Activated naive CD4-positive, alpha-beta T cell treated with anti-CD3 and anti-CD28 coated beads, Interleukin-2, amount 50 U/mL, for 24 hours (primary cell): ENCODE data around the gene STIM1.
"Not testable (repeated sequence)": the region's sequence is repeated elsewhere in the genome, so short reads cannot be mapped to it uniquely, and the experiment has no call there.

Experiments used
- H3K27ac Mint-ChIP-seq: one replicate; pipeline ENCODE4 v1.8.0; 2021; ENCODE audit warnings: mild to moderate bottlenecking, mixed read lengths
- H3K27me3 Mint-ChIP-seq: one replicate; pipeline ENCODE4 v1.8.0; 2021; ENCODE audit warnings: mixed read lengths
- H3K36me3 Mint-ChIP-seq: one replicate; pipeline ENCODE4 v1.8.0; 2021; ENCODE audit warnings: mixed read lengths
- H3K4me1 Mint-ChIP-seq: one replicate; pipeline ENCODE4 v1.8.0; 2021; ENCODE audit warnings: mixed read lengths
- H3K4me3 Mint-ChIP-seq: one replicate; pipeline ENCODE4 v1.8.0; 2021; ENCODE audit warnings: mild to moderate bottlenecking, mixed read lengths
- H3K9me3 Mint-ChIP-seq: one replicate; pipeline ENCODE4 v1.8.0; 2021; ENCODE audit warnings: mixed read lengths

The STIM1 gene

DNA sequence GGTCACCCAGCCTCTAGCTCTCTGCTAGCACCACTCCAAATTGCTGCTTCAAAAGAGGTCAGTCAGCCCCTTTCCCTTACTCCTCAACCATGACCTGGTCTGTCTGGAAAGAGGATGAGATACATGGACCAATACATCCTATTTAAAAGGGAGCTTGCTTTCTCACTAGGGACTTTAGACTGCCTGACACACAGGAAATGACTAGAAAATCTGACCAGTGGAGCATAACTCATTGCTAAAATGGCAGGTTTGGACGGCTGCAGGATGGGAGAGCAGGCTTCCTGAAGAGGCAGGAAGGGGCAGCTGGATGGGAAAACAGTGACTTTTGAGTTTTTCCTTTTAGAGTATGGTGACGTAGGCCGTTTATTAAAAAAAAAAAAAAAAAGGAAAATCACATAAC lies 25.3 kb downstream of the STIM1 start:
- Mint-ChIP-seq H3K27ac (peak overlapping the region; percentile 72), H3K9me3 (no peaks in the 10 kb centered on the region), H3K36me3 (peaks cover 3% of the 10 kb centered on the region), H3K4me3 (peak overlapping the region; percentile 21), H3K27me3 (no peaks in the 10 kb centered on the region), H3K4me1 (peaks cover 84% of the 10 kb centered on the region)

- Mint-ChIP-seq H3K9me3 (no peaks in the 10 kb centered on the region), H3K4me3 (no peak overlapping the region), H3K27ac (no peak overlapping the region), H3K27me3 (no peaks in the 10 kb centered on the region), H3K36me3 (peaks cover 3% of the 10 kb centered on the region), H3K4me1 (peaks cover 80% of the 10 kb centered on the region)
Measured at GRCh38 chr11:3882655-3883054, 27.2 kb downstream of the STIM1 start.

DNA sequence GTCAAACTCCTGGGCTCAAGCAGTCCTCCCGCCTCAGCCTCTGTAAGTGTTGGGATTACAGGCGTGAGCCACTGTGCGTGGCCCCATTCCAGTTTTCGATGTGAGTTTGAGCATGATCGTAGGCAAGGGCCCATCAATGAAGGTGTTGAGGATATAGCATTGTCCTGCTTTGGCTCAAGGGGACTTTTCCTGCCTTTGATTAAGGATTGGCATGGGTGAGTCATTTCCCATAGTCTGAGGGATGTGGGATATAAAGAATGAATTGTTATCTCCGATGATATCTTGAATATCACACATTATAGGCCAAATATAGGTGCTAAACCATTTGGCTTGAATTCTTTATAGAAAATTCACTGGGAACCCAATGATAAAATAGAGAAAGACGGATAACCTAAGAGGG lies 30.4 kb downstream of the STIM1 start:
- Mint-ChIP-seq H3K4me3 (no peak overlapping the region), H3K27ac (peak overlapping the region; percentile 70), H3K27me3 (no peaks in the 10 kb centered on the region), H3K4me1 (peaks cover 71% of the 10 kb centered on the region), H3K36me3 (no peaks in the 10 kb centered on the region), H3K9me3 (no peaks in the 10 kb centered on the region)

DNA sequence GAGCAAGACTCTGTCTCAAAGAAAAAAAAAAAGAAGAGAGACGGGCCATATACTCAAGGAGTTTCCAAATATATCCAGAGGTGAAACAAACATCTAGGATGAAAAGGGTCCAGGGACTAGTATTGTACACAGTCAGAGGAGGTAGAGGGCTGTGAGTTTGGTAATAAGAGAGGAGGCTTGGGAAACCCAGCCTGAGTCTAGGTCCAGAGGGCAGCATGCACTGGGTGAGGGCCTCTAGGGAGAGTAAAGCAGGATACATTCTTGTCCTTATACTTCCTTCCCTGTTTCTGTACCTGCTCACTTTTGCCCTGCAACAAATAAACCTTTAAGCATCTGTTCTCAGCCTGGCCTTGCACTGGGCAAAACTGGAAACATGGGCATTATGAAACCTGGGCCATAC lies 31.5 kb downstream of the STIM1 start:
- Mint-ChIP-seq H3K27me3 (no peaks in the 10 kb centered on the region), H3K4me3 (no peak overlapping the region), H3K4me1 (peaks cover 69% of the 10 kb centered on the region), H3K27ac (no peak overlapping the region), H3K9me3 (no peaks in the 10 kb centered on the region), H3K36me3 (no peaks in the 10 kb centered on the region)

DNA sequence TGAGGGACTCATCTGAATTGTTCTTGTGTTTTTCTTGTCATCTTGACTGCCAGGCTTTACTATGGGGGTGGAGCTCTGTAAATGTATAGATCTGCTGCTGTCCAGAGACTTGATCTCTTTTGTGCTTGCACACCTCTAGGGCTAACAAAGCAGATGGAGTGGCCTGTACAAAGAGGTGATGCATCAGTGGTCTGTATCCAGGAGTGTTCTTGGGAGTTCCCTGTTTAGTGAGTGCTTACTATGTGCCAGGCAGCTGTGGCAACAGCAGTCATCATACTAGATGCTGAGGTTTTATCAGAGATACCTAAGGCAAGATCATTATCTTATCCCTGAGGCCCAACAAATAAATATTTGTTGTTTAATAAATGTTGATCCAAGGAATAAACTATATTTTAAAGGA lies 33.4 kb downstream of the STIM1 start:
- Mint-ChIP-seq H3K9me3 (no peaks in the 10 kb centered on the region), H3K4me1 (peaks cover 71% of the 10 kb centered on the region)

GRCh38 chr11:3890014-3890413 lies 34.5 kb downstream of the STIM1 start:
- H3K4me1 Mint-ChIP-seq: peaks cover 69% of the 10 kb centered on the region
- no peak overlapping the region for H3K4me3 Mint-ChIP-seq
- H3K9me3 Mint-ChIP-seq: no peaks in the 10 kb centered on the region
- peaks cover 5% of the 10 kb centered on the region for H3K36me3 Mint-ChIP-seq
- no peaks in the 10 kb centered on the region for H3K27me3 Mint-ChIP-seq
- H3K27ac Mint-ChIP-seq: no peak overlapping the region

More for the DNA sequence above, 33.4 kb downstream of the STIM1 start:
- Mint-ChIP-seq H3K36me3 (peaks cover 5% of the 10 kb centered on the region), H3K27me3 (no peaks in the 10 kb centered on the region), H3K27ac (peak overlapping the region; percentile 48), H3K4me3 (no peak overlapping the region)

GRCh38 chr11:3890806-3891205 lies 35.3 kb downstream of the STIM1 start:
- H3K4me3 Mint-ChIP-seq: no peak overlapping the region

GRCh38 chr11:3891751-3892150 lies 36.3 kb downstream of the STIM1 start:
- H3K27me3 Mint-ChIP-seq: no peaks in the 10 kb centered on the region
- H3K4me1 Mint-ChIP-seq: peaks cover 76% of the 10 kb centered on the region
- H3K9me3 Mint-ChIP-seq: no peaks in the 10 kb centered on the region
- no peak overlapping the region for H3K4me3 Mint-ChIP-seq
- peak overlapping the region; percentile 25 for H3K27ac Mint-ChIP-seq
- H3K36me3 Mint-ChIP-seq: peaks cover 5% of the 10 kb centered on the region

More at GRCh38 chr11:3890806-3891205, 35.3 kb downstream of the STIM1 start:
- Mint-ChIP-seq H3K27me3 (no peaks in the 10 kb centered on the region), H3K27ac (no peak overlapping the region), H3K4me1 (peaks cover 74% of the 10 kb centered on the region), H3K36me3 (peaks cover 5% of the 10 kb centered on the region), H3K9me3 (no peaks in the 10 kb centered on the region)

DNA sequence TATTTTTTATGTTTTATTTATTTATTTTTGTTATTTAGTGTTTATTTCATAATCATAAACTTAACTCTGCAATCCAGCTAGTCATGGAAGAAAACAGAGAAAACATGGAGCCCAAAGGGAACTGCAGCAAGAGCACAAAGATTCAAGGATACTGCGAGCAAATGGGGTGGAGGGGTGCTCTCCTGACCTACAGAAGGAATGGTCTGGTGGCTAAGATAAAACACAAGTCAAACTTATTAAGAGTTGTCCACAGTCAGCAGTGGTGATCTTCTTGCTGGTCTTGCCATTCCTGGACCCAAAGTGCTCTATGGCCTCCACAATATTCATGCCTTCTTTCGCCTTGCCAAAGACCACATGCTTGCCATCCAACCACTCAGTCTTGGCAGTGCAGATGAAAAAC lies 36.7 kb downstream of the STIM1 start:
- H3K27ac Mint-ChIP-seq: no peak overlapping the region
- H3K27me3 Mint-ChIP-seq: no peaks in the 10 kb centered on the region
- H3K4me1 Mint-ChIP-seq: peaks cover 76% of the 10 kb centered on the region
- no peak overlapping the region for H3K4me3 Mint-ChIP-seq
- H3K9me3 Mint-ChIP-seq: no peaks in the 10 kb centered on the region
- H3K36me3 Mint-ChIP-seq: peaks cover 5% of the 10 kb centered on the region

DNA sequence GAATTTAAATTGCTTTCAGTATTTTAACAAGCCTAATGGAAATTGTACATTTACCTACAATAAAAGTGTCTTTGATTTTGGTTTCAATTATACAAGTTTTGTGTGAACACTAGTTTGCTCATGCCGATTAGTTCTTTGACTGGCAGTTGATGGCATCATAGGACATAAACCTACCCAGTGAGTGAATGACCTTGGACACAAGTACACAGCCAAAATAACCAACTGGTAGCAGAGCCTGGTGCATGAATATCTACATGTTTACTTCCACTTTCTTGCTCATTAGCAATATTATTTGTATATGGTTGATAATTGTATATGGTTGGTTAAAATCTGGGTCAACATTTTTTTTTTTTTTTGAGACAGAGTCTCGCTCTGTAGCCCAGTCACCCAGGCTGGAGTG lies 37.8 kb downstream of the STIM1 start:
- Mint-ChIP-seq H3K4me3 (no peak overlapping the region), H3K27me3 (no peaks in the 10 kb centered on the region), H3K27ac (no peak overlapping the region), H3K9me3 (no peaks in the 10 kb centered on the region), H3K36me3 (peaks cover 5% of the 10 kb centered on the region), H3K4me1 (peaks cover 67% of the 10 kb centered on the region)

GRCh38 chr11:3894128-3894731 lies 38.8 kb downstream of the STIM1 start:
- Mint-ChIP-seq H3K4me1 (peaks cover 61% of the 10 kb centered on the region), H3K27me3 (no peaks in the 10 kb centered on the region), H3K4me3 (peak overlapping the region; percentile 2), H3K27ac (peak overlapping the region; percentile 79), H3K9me3 (no peaks in the 10 kb centered on the region), H3K36me3 (peaks cover 5% of the 10 kb centered on the region)

GRCh38 chr11:3896644-3897043 lies 41.2 kb downstream of the STIM1 start:
- Mint-ChIP-seq H3K9me3 (no peaks in the 10 kb centered on the region), H3K27ac (no peak overlapping the region), H3K27me3 (no peaks in the 10 kb centered on the region), H3K4me1 (peaks cover 61% of the 10 kb centered on the region), H3K36me3 (peaks cover 5% of the 10 kb centered on the region), H3K4me3 (no peak overlapping the region)

DNA sequence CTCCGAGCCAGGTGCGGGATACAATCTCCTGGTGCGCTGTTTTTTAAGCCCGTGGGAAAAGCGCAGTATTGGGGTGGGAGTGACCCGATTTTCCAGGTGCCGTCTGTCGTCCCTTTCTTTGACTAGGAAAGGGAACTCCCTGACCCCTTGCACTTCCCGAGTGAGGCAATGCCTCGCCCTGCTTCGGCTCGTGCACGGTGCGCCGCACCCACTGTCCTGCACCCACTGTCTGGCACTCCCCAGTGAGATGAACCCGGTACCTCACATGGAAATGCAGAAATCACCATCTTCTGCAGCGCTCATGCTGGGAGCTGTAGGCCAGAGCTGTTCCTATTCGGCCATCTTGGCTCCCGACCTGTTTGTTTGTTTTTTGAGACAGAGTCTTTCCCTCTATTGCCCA lies 44.8 kb downstream of the STIM1 start:
- not testable (repeated sequence) for H3K4me3 Mint-ChIP-seq, H3K36me3 Mint-ChIP-seq, H3K9me3 Mint-ChIP-seq, H3K27me3 Mint-ChIP-seq
- H3K4me1 Mint-ChIP-seq: peaks cover 68% of the 10 kb centered on the region
- peak overlapping the region; percentile 51 for H3K27ac Mint-ChIP-seq

DNA sequence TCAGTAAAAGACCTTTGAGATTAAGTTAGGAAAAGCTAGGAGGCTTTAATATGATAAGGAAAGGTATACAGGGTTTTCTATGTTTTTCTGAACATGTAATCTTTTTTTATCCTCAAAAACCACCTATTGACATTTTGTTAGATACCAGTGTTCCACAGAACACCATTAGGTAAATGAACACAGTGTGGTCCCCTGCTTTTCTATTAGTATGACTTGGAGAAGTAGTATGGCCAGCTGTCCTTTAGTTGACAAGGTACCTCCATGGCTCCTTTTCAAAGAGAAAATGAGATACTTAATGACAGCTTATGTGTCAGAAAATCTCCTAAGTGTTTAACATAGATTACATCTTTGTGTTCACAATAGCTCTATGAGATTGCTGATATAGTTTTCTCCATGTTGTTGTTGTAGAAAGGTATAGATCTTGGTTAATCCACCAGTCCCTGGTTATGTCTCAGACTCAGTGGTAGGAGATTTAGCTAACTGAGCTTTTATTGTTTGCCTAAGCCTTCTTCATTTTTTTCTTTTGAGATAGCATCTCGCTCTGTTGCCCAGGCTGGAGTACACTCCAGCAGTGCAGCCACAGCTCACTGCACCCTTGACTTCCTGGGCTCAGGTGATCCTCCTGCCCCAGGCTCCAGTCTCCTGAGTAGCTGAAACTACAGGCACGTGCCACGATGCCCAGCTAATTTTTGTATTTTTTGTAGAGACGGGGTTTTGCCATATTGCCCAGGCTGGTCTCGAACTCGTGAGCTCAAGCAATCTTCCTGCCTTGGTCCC lies 46.0 kb downstream of the STIM1 start:
- H3K36me3 Mint-ChIP-seq: no peaks in the 10 kb centered on the region
- H3K4me1 Mint-ChIP-seq: peaks cover 70% of the 10 kb centered on the region
- peak overlapping the region; percentile 36 for H3K4me3 Mint-ChIP-seq
- H3K27ac Mint-ChIP-seq: peak overlapping the region; percentile 68
- no peaks in the 10 kb centered on the region for H3K27me3 Mint-ChIP-seq
- no peaks in the 10 kb centered on the region for H3K9me3 Mint-ChIP-seq

GRCh38 chr11:3902441-3902840 lies 47.0 kb downstream of the STIM1 start:
- Mint-ChIP-seq H3K36me3 (no peaks in the 10 kb centered on the region), H3K27me3 (no peaks in the 10 kb centered on the region), H3K27ac (peak overlapping the region; percentile 52), H3K9me3 (no peaks in the 10 kb centered on the region), H3K4me3 (no peak overlapping the region), H3K4me1 (peaks cover 73% of the 10 kb centered on the region)

- Mint-ChIP-seq H3K27me3 (no peaks in the 10 kb centered on the region), H3K27ac (peak overlapping the region; percentile 80), H3K36me3 (no peaks in the 10 kb centered on the region), H3K4me3 (no peak overlapping the region), H3K4me1 (peaks cover 79% of the 10 kb centered on the region), H3K9me3 (no peaks in the 10 kb centered on the region)
Measured at GRCh38 chr11:3903207-3903896, 47.9 kb downstream of the STIM1 start.
